HG02840 (cell line): Measurements from ENCODE around the gene PER1.
A peak's percentile ranks its signal among the peaks of the same experiment; 100 is the strongest.

Source experiments
- ATAC-seq: cut with Tn5 transposase; IDR thresholded peaks from one replicate; pipeline ENCODE4 v1.9.1; 2021; ENCODE audit warnings: mild to moderate bottlenecking, moderate library complexity, moderate number of reproducible peaks; ENCODE audit not compliant: unreplicated experiment, low FRiP score

The PER1 gene

DNA sequence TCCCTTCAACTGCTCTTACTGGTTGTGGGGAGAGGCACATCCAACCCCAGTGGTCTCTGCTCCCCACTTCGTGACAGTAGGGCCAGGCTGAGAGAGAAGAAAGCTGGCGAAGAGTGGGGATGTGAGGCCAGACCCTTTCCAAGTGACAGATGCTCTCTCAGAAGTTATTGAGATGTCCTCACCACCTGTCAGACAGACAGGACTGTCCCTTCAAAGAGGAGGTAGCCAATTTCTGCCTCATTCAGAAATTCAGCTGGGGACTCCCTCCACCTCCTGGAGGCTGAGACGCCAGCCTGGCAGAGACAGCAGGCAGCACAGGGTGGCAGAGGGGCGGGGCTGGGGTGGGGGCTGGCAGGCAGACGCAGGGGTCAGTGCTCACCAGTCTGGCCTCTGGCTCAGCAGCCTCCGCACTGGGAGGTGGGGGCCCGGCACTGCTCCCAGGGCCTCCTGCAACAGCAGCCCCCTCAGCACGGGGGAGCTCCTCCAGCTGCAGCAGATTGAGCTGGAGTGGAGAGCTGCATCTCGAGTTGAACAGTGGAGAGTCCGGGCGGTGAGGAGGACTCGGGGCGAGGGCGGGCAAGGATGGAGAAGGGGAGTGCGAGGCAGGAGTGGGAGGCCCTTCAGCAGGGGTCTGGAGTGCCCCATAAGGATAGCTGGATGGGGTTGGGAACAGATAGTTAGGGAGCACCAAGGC lies 9.2 kb downstream of the PER1 start:
- no peak for ATAC-seq

DNA sequence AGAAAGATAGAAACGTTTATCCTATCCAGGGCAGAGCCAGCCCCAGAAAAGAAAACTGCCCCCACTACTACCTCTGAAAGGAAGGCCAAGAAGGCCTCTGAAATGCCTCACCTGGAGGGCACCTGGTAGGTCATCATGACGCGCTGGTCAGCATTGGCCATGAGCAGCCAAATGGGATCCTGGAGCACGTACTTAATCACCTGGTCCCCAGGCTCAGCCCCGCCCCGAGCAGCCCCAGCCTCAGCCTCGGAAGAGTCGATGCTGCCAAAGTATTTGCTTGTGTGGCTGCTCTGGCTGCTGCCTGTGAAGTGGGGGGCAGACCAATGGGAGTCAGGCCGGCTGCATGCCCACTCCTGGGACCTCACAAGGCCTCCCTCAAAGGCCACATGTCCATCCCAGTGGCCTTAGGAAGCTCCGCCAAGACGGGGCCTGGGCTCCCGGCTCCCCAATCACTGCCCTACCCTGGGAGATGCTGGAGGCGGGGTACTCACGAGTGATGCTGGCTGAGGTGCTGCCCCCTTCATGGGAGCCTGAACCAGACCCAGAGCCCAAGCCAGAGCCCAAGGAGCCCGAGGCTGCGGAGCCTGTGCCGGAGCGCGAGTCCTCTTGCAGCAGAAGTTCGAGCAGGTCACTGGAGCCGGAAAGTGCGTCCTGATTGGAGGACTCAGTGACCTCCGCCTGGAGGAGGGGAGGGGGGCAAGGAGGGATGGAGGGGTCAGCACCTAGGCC lies 9.9 kb downstream of the PER1 start:
- ATAC-seq = no peak

GRCh38 chr17:8141741-8142140 lies 10.5 kb downstream of the PER1 start:
- no peak for ATAC-seq

DNA sequence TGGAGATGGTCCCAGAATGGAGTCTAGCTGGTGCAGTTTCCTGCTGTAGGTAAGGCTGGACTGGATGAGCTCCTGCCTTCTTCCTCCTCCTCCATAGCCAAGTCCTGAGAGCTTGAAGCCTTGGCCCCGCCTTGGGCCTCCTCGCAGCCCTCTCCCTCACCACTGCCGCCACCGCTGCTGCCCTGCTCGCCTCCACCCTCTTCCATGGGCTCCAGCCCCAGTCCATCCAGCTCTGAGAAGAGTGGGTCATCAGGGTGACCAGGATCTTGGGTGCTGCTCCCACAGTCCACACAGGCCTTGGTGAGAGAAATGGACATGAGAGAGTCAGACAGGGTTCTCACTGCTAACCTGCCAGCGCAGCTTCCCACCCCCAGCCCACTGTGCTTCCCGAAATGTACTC lies 11.2 kb downstream of the PER1 start:
- no peak for ATAC-seq

GRCh38 chr17:8140065-8141029 lies 11.9 kb downstream of the PER1 start:
- no peak for ATAC-seq

- peak; percentile 93 for ATAC-seq
Observed at GRCh38 chr17:8138672-8139371, 13.4 kb downstream of the PER1 start.

DNA sequence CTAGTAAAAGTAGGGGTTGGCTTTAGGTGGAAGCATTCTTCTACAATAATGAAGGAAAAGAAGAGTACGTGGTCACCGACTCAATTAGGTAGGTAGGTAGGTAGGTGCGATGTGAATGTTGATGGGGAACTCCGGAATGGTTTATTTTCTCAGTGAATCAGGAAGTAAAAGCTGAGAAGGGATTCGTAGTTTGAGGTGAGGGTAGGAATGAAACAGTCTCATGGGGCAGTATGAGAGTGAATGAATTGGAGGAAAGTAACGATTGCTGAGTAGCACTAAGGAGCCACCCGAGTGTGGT lies 13.9 kb downstream of the PER1 start:
- no peak for ATAC-seq

DNA sequence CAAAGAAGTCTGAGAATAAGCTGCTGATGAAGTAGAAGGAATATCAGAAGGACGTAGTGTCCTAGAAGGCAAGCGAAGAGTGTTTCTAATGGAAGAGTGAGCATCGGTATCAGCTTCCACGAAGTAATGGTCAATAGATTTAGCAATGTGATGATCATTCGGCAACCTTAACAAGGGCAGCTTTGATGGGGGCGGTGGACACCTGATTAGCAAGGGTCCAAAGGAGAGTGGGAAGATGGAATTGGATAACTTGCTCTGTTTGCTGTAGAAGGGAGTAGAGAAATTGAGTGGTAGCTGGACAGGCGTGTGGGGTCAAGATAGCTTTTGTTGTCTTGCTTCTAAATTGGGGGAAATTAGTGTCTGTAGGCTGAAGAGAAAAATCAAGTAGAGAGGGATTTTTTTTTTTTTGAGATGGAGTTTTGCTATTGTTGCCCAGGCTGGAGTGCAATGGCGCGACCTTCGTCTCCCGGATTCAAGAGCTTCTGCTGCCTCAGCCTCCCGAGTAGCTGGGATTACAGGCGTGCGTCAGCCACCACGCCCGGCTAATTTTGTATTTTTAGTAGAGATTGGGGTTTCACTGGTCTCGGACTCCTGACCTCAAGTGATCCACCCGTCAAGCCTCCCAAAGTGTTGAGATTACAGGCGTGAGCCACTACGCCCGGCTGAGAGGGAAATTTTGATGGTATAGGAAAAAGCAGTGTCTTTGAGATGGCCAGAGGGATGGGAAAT lies 14.4 kb downstream of the PER1 start:
- no peak for ATAC-seq

- no peak for ATAC-seq
Observed at GRCh38 chr17:8133941-8134340, 18.3 kb downstream of the PER1 start.

- ATAC-seq = no peak
Observed at GRCh38 chr17:8133399-8133798, 18.8 kb downstream of the PER1 start.

DNA sequence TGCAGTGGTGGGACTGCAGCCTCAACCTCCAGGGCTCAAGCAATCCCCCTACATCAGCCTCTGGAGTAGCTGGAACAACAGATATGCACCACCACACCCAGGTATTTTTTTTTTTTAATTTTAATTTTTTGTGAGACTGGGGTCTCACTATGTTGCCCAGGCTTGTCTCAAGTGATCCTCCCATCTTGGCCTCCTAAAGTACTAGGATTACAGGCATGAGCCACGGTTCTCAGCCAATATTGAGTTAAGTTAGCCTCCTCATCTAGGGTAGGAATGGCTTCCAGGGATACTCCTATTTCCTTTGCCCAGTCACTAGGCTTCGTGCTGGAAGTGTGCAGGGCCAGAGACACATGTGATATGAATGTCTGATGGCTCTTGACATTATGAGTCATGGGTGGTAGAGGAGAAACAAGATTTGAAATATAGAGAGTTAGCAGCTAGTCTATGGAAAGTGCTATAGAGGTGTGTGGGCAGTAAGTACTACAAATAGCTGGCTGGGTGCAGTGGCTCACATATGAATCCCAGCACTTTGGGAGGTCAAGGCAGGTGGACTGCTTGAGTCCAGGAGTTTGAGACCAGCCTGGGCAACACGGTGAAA lies 20.3 kb downstream of the PER1 start:
- ATAC-seq = no peak

GRCh38 chr17:8128125-8128784 lies 23.9 kb downstream of the PER1 start:
- no peak for ATAC-seq

DNA sequence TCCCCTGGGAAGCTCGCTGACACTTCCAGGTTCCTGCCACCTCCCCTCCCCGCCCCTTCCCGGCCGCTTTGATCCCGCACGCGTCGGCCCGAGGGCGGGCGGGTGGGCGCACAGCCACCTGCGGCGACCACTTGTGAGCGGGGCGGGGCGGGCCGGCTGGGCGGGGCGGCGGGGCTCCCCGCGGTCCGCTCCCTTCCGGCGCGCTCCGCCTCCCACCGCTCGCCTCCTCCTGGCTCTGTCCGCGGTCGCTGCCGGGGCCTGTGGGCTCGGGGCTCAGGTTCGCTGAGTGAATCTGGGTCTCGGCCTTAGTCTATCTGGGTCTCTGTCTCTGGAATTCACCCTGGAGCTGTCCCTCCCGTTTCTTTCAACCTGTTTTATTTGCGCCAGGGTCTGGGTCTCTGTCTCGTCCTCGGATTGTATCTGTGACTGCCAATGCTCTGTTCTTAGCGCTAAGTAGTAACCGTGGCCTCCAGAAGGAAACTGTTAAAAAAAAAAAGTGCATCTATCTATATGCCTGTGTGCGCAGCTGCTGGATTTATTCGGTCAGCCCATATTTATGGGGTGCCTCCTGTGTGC lies 25.6 kb downstream of the PER1 start:
- ATAC-seq = no peak

DNA sequence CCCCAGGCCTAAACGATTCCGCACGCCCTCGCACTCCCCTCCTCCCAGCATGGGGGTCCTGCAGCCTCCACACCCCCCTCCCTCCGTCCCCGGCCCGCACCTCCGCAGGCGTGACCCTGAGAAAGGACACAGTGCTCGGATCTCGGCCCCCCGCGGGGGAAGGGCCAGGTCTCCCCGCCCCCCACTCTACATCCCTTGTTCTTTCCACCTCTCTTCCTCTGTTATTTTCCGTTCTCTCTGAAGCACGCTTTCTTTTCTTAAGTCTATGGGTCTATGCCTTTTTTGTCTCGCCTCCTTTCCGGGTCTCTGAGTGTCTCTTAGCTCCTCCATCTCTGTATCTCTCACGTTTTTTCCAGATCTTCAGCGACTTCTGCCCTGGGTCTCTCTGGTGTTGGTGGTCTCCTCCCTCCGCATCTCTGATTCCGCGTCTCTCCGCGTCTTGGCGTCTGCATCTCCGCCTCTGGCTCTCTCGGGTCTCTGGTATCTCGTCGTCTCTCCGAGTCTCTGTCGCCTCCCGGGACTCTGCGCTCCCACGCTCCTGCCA lies 26.2 kb downstream of the PER1 start:
- ATAC-seq = no peak

DNA sequence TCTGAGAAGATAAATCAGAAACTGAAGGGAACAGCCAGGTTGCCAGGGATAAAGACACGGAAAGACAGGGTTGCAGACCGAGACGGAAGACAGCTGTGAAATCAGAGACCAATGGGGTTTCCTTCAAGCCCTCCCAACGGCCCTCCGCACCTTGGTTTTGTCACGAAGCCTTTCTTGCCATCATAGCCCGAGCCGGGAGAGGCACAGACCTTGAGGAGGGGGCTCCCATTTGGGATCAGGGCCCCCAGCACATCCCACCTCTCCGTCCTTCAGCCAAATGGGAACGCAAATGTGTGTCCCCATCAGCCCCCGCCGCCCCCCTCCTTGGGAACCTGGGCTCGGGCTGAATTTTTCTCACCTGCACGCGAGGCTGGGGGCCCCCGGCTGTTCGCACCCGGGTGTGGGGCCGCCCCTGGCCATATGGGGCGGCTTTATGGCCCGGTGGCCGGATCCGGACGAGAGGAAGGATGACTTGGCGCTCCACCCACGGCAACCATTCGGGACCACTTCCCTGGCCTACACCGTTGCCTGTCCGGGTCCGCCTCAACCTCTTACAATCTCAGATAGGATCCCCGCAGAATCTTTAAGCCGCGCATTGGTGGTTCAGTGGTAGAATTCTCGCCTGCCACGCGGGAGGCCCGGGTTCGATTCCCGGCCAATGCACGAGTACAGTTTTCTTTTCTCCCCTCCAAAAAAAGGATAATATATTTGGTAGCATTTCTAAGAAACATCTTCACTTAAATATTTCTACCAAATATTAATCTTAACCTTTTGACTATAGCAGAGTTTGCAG lies 26.9 kb downstream of the PER1 start:
- ATAC-seq = no peak

- ATAC-seq = no peak
Observed at GRCh38 chr17:8124350-8125153, 27.7 kb downstream of the PER1 start.
